Esophagus muscularis mucosa (tissue), 3 donors: Measurements from ENCODE around the gene A2M.

Experiments
- EP300 ChIP-seq: sonication (generic); formaldehyde crosslinking; IDR thresholded peaks from one replicate; pipeline ENCODE4 v1.6.1; 2017; ENCODE audit warnings: antibody characterized with exemption
- TF ChIP-seq, protein P1 (sequence below), 3 experiments: fragments of 200-600 bp in 2 of 3; fragments of 450-650 bp in 1 of 3; sonication (generic) in 2 of 3; IDR thresholded peaks; one replicate each; pipeline ENCODE4 v1.5.1; 2017 to 2019; ENCODE audit warnings: antibody characterized with exemption in 3 of 3, mild to moderate bottlenecking in 2 of 3, moderate library complexity in 1 of 3

DNA sequence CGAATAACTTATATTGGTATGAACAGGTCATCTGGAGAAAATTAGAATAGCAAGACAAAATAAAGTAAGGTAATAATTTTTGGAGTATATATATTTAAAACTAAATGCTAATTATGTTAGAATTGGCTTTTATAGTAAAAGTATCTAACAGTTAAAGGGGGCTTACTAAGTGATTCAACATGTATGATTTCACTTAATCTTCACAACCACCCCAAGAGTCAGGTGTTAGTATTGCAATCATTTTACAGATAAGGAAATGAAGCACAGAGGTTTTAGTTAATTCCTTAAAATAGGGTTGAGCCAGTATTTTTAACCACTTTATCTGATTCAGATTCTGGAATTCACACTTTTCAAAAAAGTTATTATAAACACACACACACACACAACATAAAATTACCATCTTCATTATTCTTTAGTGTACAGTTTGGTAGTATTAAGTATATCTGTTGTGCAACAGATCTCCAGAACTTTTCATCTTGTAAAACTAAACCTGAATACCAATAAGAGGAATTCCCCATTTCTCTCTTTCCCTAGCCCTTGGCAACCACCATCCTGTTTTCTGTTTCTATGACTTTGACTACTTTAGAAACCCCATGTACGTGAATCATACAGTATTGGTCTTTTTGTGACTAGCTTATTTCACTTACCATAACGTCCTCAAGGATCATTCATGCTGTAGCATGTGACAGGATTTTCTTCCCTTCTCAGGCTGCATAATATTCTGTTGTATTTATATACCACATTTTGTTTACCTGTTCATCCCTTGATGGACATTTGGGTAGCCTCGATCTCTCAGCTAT, 12.5 kb downstream of the A2M start:
- TF ChIP-seq, protein P1, sequence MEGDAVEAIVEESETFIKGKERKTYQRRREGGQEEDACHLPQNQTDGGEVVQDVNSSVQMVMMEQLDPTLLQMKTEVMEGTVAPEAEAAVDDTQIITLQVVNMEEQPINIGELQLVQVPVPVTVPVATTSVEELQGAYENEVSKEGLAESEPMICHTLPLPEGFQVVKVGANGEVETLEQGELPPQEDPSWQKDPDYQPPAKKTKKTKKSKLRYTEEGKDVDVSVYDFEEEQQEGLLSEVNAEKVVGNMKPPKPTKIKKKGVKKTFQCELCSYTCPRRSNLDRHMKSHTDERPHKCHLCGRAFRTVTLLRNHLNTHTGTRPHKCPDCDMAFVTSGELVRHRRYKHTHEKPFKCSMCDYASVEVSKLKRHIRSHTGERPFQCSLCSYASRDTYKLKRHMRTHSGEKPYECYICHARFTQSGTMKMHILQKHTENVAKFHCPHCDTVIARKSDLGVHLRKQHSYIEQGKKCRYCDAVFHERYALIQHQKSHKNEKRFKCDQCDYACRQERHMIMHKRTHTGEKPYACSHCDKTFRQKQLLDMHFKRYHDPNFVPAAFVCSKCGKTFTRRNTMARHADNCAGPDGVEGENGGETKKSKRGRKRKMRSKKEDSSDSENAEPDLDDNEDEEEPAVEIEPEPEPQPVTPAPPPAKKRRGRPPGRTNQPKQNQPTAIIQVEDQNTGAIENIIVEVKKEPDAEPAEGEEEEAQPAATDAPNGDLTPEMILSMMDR (IDR thresholded peaks at IDR 0.05) = peak in 1 of 3 experiments; percentile 2
- TF ChIP-seq EP300 = no peak
